ENCODE measurements around the gene STON1.

- TF ChIP-seq POLR2A (IDR thresholded peaks at IDR 0.05; ENCODE audit: low read depth, low read length) (no peak), POLR2AphosphoS5 (IDR thresholded peaks at IDR 0.05; ENCODE audit: low read depth, low read length) (no peak), TAF1 (IDR thresholded peaks at IDR 0.05; ENCODE audit: low read depth, low read length) (no peak), PAX5 (IDR thresholded peaks at IDR 0.05; ENCODE audit: insufficient read depth, low read length, severe bottlenecking) (no peak), SPI1 (IDR thresholded peaks at IDR 0.05; ENCODE audit: low read depth, low read length) (no peak), POU2F2 (IDR thresholded peaks at IDR 0.05; ENCODE audit: low read depth, low read length) (no peak)
Observed at GRCh38 chr2:48529676-48530032, 300 bp upstream of the STON1 start.

Data from GM12891 (cell line).